NCI-H187 treated with DMSO at 0.1 percent for 48 hours (cell line): ENCODE data around the gene TNK1.
"Not testable (repeated sequence)": the region's sequence is repeated elsewhere in the genome, so short reads cannot be mapped to it uniquely, and the experiment has no call there.

Experiments
- DNase-seq: peaks from one replicate; lab custom pipeline; 2025; lab: John Stamatoyannopoulos, UW

Gene TNK1

GRCh38 chr17:7355573-7355972, 25.3 kb upstream of the TNK1 start:
- no peak for DNase-seq

GRCh38 chr17:7356072-7356549, 24.8 kb upstream of the TNK1 start:
- no peak for DNase-seq

GRCh38 chr17:7356756-7357155, 24.1 kb upstream of the TNK1 start:
- no peak for DNase-seq

GRCh38 chr17:7357381-7357780, 23.5 kb upstream of the TNK1 start:
- DNase-seq, result no peak

GRCh38 chr17:7361906-7362305, 19.0 kb upstream of the TNK1 start:
- DNase-seq, result no peak

- no peak for DNase-seq
These were observed 17.6 kb upstream of the TNK1 start for GRCh38 chr17:7363311-7363710.

GRCh38 chr17:7365963-7366362, 14.9 kb upstream of the TNK1 start:
- not testable (repeated sequence) for DNase-seq

- DNase-seq, result no peak
These were observed 13.8 kb upstream of the TNK1 start for GRCh38 chr17:7367083-7367482.

- no peak for DNase-seq
These were observed 12.8 kb upstream of the TNK1 start for GRCh38 chr17:7367918-7368598.

GRCh38 chr17:7368599-7368994, 12.3 kb upstream of the TNK1 start:
- not testable (repeated sequence) for DNase-seq

GRCh38 chr17:7369825-7370224, 11.1 kb upstream of the TNK1 start:
- DNase-seq, result no peak

- DNase-seq, result no peak
These were observed 10.0 kb upstream of the TNK1 start for GRCh38 chr17:7370853-7371252.

GRCh38 chr17:7374353-7374752, 6.5 kb upstream of the TNK1 start:
- DNase-seq, result no peak

- DNase-seq, result no peak
These were observed 1.8 kb upstream of the TNK1 start for GRCh38 chr17:7379134-7379533.

- DNase-seq, result no peak
These were observed 568 bp upstream of the TNK1 start for GRCh38 chr17:7380321-7380720.

GRCh38 chr17:7382901-7383300, 2.0 kb downstream of the TNK1 start:
- DNase-seq, result no peak

- DNase-seq, result no peak
These were observed 2.5 kb downstream of the TNK1 start for GRCh38 chr17:7383371-7383741.

GRCh38 chr17:7383742-7384488, 3.0 kb downstream of the TNK1 start:
- DNase-seq, result no peak

GRCh38 chr17:7384489-7385081, 3.7 kb downstream of the TNK1 start:
- no peak for DNase-seq

GRCh38 chr17:7388856-7389255, 8.0 kb downstream of the TNK1 start:
- no peak for DNase-seq

GRCh38 chr17:7389924-7390910, 9.3 kb downstream of the TNK1 start:
- no peak for DNase-seq

- no peak for DNase-seq
These were observed 10.4 kb downstream of the TNK1 start for GRCh38 chr17:7391307-7391706.
